ENCODE data around the gene TCEA2. TPM values are rescaled to one million over a fixed set of nuclear protein-coding genes. Genes with fewer than 3 reads are reported as not detected.
"Not testable (repeated sequence)": the region's sequence is repeated elsewhere in the genome, so short reads cannot be mapped to it uniquely, and the experiment has no call there.

Gene TCEA2
- total RNA-seq, 1 donor from 2014 or later, result 73.1 TPM

DNA sequence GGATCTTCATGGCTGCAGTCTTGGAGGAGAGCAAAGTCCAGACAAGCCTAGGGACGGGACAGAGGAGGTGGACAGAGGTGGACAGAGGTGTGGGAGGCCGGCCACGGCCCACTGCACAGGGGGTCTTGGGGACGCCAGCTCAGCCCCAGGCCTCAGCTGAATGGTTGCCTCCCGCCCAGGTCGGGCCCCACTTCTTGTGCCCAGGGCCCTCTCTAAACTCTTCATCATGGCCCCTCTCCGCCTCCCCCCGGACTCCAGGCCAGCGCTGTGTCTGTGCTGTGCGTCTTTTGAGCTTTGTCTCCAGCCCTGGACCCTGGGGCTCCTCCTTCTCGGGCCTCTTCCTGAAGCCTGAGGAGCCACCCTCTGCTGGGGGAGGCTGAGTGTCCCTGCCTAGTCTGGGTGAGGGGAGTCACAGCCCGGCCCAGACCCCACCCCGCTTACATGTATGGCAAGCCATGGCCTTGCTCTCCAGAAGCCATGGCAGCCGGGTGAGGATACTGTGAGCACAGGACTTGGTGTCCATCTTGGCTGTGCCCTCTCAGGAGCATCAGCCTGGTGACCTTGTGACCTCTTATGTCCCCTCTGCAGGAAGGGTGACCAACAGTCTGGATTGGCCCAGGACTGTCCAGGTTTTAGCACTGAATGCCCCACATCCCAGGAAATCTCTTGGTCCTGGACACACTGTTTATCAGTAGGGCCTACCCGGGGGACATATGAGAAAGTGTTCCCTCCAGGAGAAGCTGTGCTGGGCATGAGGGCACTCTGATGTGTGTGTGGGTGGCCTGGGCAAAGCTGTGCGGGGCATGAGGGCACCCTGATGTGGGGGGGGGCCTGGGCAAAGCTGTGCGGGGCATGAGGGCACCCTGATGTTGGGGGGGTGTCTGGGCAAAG, 53.8 kb downstream of the TCEA2 start:
- peak; percentile 74 for DNase-seq (ENCODE audit: extremely low spot score, unreplicated experiment)
- TF ChIP-seq, protein P1, sequence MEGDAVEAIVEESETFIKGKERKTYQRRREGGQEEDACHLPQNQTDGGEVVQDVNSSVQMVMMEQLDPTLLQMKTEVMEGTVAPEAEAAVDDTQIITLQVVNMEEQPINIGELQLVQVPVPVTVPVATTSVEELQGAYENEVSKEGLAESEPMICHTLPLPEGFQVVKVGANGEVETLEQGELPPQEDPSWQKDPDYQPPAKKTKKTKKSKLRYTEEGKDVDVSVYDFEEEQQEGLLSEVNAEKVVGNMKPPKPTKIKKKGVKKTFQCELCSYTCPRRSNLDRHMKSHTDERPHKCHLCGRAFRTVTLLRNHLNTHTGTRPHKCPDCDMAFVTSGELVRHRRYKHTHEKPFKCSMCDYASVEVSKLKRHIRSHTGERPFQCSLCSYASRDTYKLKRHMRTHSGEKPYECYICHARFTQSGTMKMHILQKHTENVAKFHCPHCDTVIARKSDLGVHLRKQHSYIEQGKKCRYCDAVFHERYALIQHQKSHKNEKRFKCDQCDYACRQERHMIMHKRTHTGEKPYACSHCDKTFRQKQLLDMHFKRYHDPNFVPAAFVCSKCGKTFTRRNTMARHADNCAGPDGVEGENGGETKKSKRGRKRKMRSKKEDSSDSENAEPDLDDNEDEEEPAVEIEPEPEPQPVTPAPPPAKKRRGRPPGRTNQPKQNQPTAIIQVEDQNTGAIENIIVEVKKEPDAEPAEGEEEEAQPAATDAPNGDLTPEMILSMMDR (IDR thresholded peaks at IDR 0.05), result no peak
- Mint-ChIP-seq H3K27me3 (ENCODE audit: unreplicated experiment) (peaks cover 8% of the 10 kb centered on the region), H3K9me3 (ENCODE audit: unreplicated experiment) (no peaks in the 10 kb centered on the region), H3K27ac (ENCODE audit: unreplicated experiment) (no peak overlapping the region), H3K4me3 (ENCODE audit: unreplicated experiment) (no peak overlapping the region), H3K4me1 (ENCODE audit: unreplicated experiment) (peaks cover 3% of the 10 kb centered on the region), H3K36me3 (ENCODE audit: unreplicated experiment) (no peaks in the 10 kb centered on the region)

DNA sequence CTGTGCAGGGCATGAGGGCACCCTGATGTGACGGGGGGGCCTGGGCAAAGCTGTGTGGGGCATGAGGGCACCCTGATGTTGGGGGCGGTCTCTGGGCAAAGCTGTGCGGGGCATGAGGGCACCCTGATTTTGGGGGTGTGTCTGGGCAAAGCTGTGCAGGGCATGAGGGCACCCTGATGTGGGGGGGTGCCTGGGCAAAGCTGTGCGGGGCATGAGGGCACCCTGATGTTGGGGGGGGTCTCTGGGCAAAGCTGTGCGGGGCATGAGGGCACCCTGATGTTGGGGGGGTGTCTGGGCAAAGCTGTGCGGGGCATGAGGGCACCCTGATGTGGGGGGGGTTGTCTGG, 54.4 kb downstream of the TCEA2 start:
- DNase-seq (ENCODE audit: extremely low spot score, unreplicated experiment); H3K9me3 Mint-ChIP-seq (ENCODE audit: unreplicated experiment); H3K27ac Mint-ChIP-seq (ENCODE audit: unreplicated experiment); H3K4me3 Mint-ChIP-seq (ENCODE audit: unreplicated experiment); H3K4me1 Mint-ChIP-seq (ENCODE audit: unreplicated experiment); H3K36me3 Mint-ChIP-seq (ENCODE audit: unreplicated experiment): not testable (repeated sequence)
- H3K27me3 Mint-ChIP-seq (ENCODE audit: unreplicated experiment), result peaks cover 11% of the 10 kb centered on the region

DNA sequence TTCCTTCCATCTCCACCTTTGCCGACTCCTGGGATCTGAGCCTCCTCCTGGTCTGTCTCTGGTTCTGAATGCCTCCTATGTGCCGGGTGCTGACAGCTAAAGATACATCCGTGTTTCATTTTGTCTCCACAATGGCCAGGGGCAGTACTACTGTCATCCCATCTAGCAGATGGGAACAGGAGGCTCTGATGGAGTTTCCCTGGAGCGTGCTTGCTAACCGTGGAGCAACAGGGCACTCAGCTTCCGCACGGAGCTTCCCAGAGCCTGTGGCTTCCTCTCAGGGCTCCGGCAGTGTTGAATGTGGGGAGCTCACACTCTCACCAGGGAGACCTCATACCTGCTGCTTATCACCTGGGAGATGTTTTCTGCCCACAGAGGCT, 56.3 kb downstream of the TCEA2 start:
- TF ChIP-seq, protein P1 (IDR thresholded peaks at IDR 0.05), result no peak
- no peaks in the 10 kb centered on the region for H3K9me3 Mint-ChIP-seq (ENCODE audit: unreplicated experiment)
- H3K27ac Mint-ChIP-seq (ENCODE audit: unreplicated experiment), result no peak overlapping the region
- no peak overlapping the region for H3K4me3 Mint-ChIP-seq (ENCODE audit: unreplicated experiment)
- no peak for DNase-seq (ENCODE audit: extremely low spot score, unreplicated experiment)
- H3K36me3 Mint-ChIP-seq (ENCODE audit: unreplicated experiment), result no peaks in the 10 kb centered on the region
- peaks cover 3% of the 10 kb centered on the region for H3K4me1 Mint-ChIP-seq (ENCODE audit: unreplicated experiment)
- H3K27me3 Mint-ChIP-seq (ENCODE audit: unreplicated experiment), result peaks cover 27% of the 10 kb centered on the region

DNA sequence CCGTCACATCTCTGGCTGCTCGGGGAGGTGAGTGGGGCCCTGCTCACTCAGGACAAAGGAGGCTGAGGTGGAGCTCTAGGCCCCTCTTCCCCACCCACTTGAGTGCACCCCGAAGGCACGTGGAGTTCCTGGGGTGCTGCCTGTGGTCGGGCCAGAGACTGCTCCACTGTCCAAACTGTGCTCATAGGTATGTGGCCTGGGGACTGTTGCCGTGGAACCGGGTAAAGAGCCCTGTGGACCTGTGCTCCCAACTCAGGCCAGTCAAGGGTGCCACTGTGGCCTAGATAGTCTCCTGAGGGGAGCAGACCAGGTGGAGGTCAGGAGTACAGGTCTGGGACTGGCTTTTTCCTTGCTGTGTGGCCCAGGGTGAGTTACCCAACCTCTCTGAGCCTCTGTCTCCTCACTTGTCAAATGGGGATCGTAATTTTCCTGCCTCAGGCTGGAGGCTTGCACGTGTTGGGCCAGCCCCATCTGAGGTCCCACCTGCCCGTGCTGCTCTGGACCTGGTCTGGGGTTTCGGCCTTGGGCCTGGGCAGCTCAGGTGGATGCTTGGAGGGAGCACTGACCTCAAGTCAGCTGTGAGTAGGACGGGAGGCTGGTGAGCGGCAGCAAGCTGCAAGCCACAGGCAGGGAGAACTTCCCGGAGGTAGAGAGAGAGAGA, 56.8 kb downstream of the TCEA2 start:
- Mint-ChIP-seq H3K27ac (ENCODE audit: unreplicated experiment) (peak overlapping the region; percentile 60), H3K9me3 (ENCODE audit: unreplicated experiment) (no peaks in the 10 kb centered on the region), H3K4me1 (ENCODE audit: unreplicated experiment) (peaks cover 3% of the 10 kb centered on the region), H3K36me3 (ENCODE audit: unreplicated experiment) (no peaks in the 10 kb centered on the region), H3K27me3 (ENCODE audit: unreplicated experiment) (peaks cover 30% of the 10 kb centered on the region), H3K4me3 (ENCODE audit: unreplicated experiment) (no peak overlapping the region)
- DNase-seq (ENCODE audit: extremely low spot score, unreplicated experiment), result no peak
- TF ChIP-seq, protein P1 (IDR thresholded peaks at IDR 0.05), result no peak

DNA sequence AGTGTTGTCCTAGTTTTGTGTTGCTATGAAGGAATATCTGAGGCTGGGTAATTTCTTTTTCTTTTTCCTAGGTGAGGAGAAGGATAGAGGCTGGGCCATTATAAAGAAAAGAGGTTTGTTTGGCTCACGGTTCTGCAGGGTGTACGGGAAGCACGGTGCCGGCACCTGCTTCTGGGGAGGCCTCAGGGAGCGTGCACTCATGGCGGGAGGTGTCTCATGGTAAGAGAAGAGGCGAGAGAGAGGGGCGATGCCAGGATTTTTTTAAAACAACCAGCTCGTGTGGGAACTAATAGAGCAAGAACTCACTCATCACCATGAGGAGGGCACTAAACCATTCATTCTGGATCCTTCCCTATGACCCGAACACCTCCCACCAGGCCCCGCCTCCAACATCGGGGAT, 58.6 kb downstream of the TCEA2 start:
- Mint-ChIP-seq H3K4me1 (ENCODE audit: unreplicated experiment) (peaks cover 3% of the 10 kb centered on the region), H3K4me3 (ENCODE audit: unreplicated experiment) (no peak overlapping the region), H3K9me3 (ENCODE audit: unreplicated experiment) (no peaks in the 10 kb centered on the region), H3K36me3 (ENCODE audit: unreplicated experiment) (no peaks in the 10 kb centered on the region), H3K27ac (ENCODE audit: unreplicated experiment) (no peak overlapping the region), H3K27me3 (ENCODE audit: unreplicated experiment) (peaks cover 34% of the 10 kb centered on the region)
- DNase-seq (ENCODE audit: extremely low spot score, unreplicated experiment), result no peak
- TF ChIP-seq, protein P1 (IDR thresholded peaks at IDR 0.05), result no peak

Small RNA genes lying within 50 kb of the gene (microRNA-seq; reads per million reads assigned to microRNA genes)
- gene MIR6813 (ENCODE audit: unreplicated experiment), result not detected

Other genes with a start within 250 kb of the TCEA2 start
- gene ZBTB46, start 231.9 kb upstream of the TCEA2 start, total RNA-seq, result 20.5 and 20.9 TPM in 2 replicates
- gene ABHD16B, start 201.7 kb upstream of the TCEA2 start, total RNA-seq, result not detected in 2 replicates
- gene TPD52L2, start 197.9 kb upstream of the TCEA2 start, total RNA-seq, result 102 and 109 TPM in 2 replicates
- 41.2 and 42.7 TPM in 2 replicates for gene DNAJC5, start 168.1 kb upstream of the TCEA2 start, total RNA-seq
- gene UCKL1, start 106.8 kb upstream of the TCEA2 start, total RNA-seq, result 35.5 and 35.9 TPM in 2 replicates
- gene ZNF512B, start 93.3 kb upstream of the TCEA2 start, total RNA-seq, result 39.7 and 40.9 TPM in 2 replicates
- gene SAMD10, start 83.6 kb upstream of the TCEA2 start, total RNA-seq, result 3.5 and 3.7 TPM in 2 replicates
- gene PRPF6, start 82.1 kb upstream of the TCEA2 start, total RNA-seq, result 68.3 and 71.9 TPM in 2 replicates
- 1.3 and 1.4 TPM in 2 replicates for gene C20orf204, start 27.0 kb upstream of the TCEA2 start, total RNA-seq
- gene SOX18, start 13.6 kb upstream of the TCEA2 start, total RNA-seq, result 1.2 and 2.0 TPM in 2 replicates
- 8.0 and 10.0 TPM in 2 replicates for gene RGS19, start 16.3 kb downstream of the TCEA2 start, total RNA-seq
- gene OPRL1, start 16.9 kb downstream of the TCEA2 start, total RNA-seq, result 1.6 and 2.1 TPM in 2 replicates
- gene LKAAEAR1, start 21.2 kb downstream of the TCEA2 start, total RNA-seq, result not detected in 2 replicates
- not detected in 2 replicates for gene NPBWR2, start 44.4 kb downstream of the TCEA2 start, total RNA-seq
- not detected in 2 replicates for gene MYT1, start 101.3 kb downstream of the TCEA2 start, total RNA-seq
- gene PCMTD2, start 192.6 kb downstream of the TCEA2 start, total RNA-seq, result 94.6 and 96.7 TPM in 2 replicates